BE2C (cell line): ENCODE data around the gene MTHFS.
"Not testable (repeated sequence)": the region's sequence is repeated elsewhere in the genome, so short reads cannot be mapped to it uniquely, and the experiment has no call there.

Experiments used
- DNase-seq: peaks from one replicate; pipeline ENCODE4 v3.0.0-alpha.2; 2020
- H3K27me3 ChIP-seq: fragments of 250-450 bp; sonication (Bioruptor Pico); 2 replicates; pipeline ENCODE4 v1.5.1; 2020; ENCODE audit warnings: mild to moderate bottlenecking
- H3K36me3 ChIP-seq: fragments of 250-450 bp; sonication (Bioruptor Pico); 2 replicates; pipeline ENCODE4 v1.5.1; 2020; ENCODE audit warnings: mild to moderate bottlenecking
- H3K4me1 ChIP-seq: fragments of 250-450 bp; sonication (Bioruptor Pico); 2 replicates; pipeline ENCODE4 v1.5.1; 2020
- H3K4me3 ChIP-seq: 2 replicates; pipeline ENCODE4 v1.5.1; 2011; ENCODE audit warnings: low read depth, low read length
- H3K9me3 ChIP-seq: fragments of 250-450 bp; sonication (Bioruptor Pico); 2 replicates; pipeline ENCODE4 v1.5.1; 2020
- CTCF ChIP-seq: IDR thresholded peaks from 2 replicates; pipeline ENCODE4 v1.5.1; 2012; ENCODE audit warnings: mild to moderate bottlenecking, low read depth, low read length

The MTHFS gene

GRCh38 chr15:79903144-79903543 lies 6.3 kb upstream of the MTHFS start:
- Histone ChIP-seq H3K36me3 (no peaks in the 10 kb centered on the region), H3K4me1 (peaks cover 13% of the 10 kb centered on the region; the same call in 1 of the 2 replicates), H3K4me3 (no peak overlapping the region), H3K9me3 (no peaks in the 10 kb centered on the region), H3K27me3 (no peaks in the 10 kb centered on the region)
- TF ChIP-seq CTCF: no peak
- no peak for DNase-seq

- H3K9me3 ChIP-seq: no peaks in the 10 kb centered on the region
- H3K36me3 ChIP-seq: no peaks in the 10 kb centered on the region
- no peak for TF ChIP-seq CTCF
- peaks cover 20% of the 10 kb centered on the region; the same call in 1 of the 2 replicates for H3K4me1 ChIP-seq
- DNase-seq: no peak
- H3K4me3 ChIP-seq: no peak overlapping the region
- H3K27me3 ChIP-seq: no peaks in the 10 kb centered on the region
Measured at GRCh38 chr15:79901958-79902357, 5.1 kb upstream of the MTHFS start.

- not testable (repeated sequence) for H3K4me3 ChIP-seq, DNase-seq, H3K27me3 ChIP-seq, H3K36me3 ChIP-seq, H3K9me3 ChIP-seq
- TF ChIP-seq CTCF: peak; percentile 17; the same call in 1 of the 2 replicates
- peaks cover 22% of the 10 kb centered on the region; the same call in 1 of the 2 replicates for H3K4me1 ChIP-seq
Measured at GRCh38 chr15:79900818-79901378, 4.1 kb upstream of the MTHFS start.

- H3K9me3 ChIP-seq: no peaks in the 10 kb centered on the region
- H3K36me3 ChIP-seq: no peaks in the 10 kb centered on the region
- no peaks in the 10 kb centered on the region for H3K27me3 ChIP-seq
- no peak overlapping the region for H3K4me3 ChIP-seq
- TF ChIP-seq CTCF: no peak
- no peak for DNase-seq
- H3K4me1 ChIP-seq: peaks cover 24% of the 10 kb centered on the region; the same call in 1 of the 2 replicates
Measured at GRCh38 chr15:79900087-79900486, 3.3 kb upstream of the MTHFS start.

- peaks cover 24% of the 10 kb centered on the region; the same call in 1 of the 2 replicates for H3K4me1 ChIP-seq
- DNase-seq, H3K36me3 ChIP-seq: not testable (repeated sequence)
Measured at GRCh38 chr15:79898786-79899185, 2.0 kb upstream of the MTHFS start.

GRCh38 chr15:79898369-79898768 lies 1.6 kb upstream of the MTHFS start:
- Histone ChIP-seq H3K27me3 (no peaks in the 10 kb centered on the region), H3K4me3 (no peak overlapping the region), H3K36me3 (no peaks in the 10 kb centered on the region), H3K4me1 (peaks cover 24% of the 10 kb centered on the region; the same call in 1 of the 2 replicates), H3K9me3 (no peaks in the 10 kb centered on the region)
- no peak for DNase-seq
- no peak for TF ChIP-seq CTCF

More at GRCh38 chr15:79898786-79899185, 2.0 kb upstream of the MTHFS start:
- H3K9me3 ChIP-seq, H3K27me3 ChIP-seq, H3K4me3 ChIP-seq: not testable (repeated sequence)
